PFSK-1 (cell line): ENCODE measurements around the gene SART3.

Experiments
- FOXP2 ChIP-seq: optimal IDR thresholded peaks from 2 replicates; pipeline ENCODE3; 2011; ENCODE audit warnings: borderline replicate concordance, control low read depth, inconsistent platforms; ENCODE audit not compliant: insufficient read depth; ENCODE audit errors: extremely low read length, extremely low read depth
- POLR2AphosphoS5 ChIP-seq: IDR thresholded peaks from 2 replicates; pipeline ENCODE4 v1.6.1; 2012; ENCODE audit warnings: low read depth, mild to moderate bottlenecking, control low read depth, low read length, moderate library complexity
- REST ChIP-seq, 2 experiments: IDR thresholded peaks; 2 replicates each; pipeline versions ENCODE4 v1.6.1 to v1.8.0; 2011 to 2012; ENCODE audit warnings: low read depth in 2 of 2, low read length in 2 of 2, control low read depth in 1 of 2, inconsistent platforms in 1 of 2, mild to moderate bottlenecking in 1 of 2, moderate library complexity in 1 of 2; ENCODE audit not compliant: insufficient read depth in 1 of 2
- SIN3A ChIP-seq: IDR thresholded peaks from 2 replicates; pipeline ENCODE4 v1.6.1; 2012; ENCODE audit warnings: mild to moderate bottlenecking, low read length, moderate library complexity, borderline replicate concordance; ENCODE audit not compliant: insufficient read depth
- TAF1 ChIP-seq: IDR thresholded peaks from 2 replicates; pipeline ENCODE4 v1.6.1; 2012; ENCODE audit warnings: low read length, control low read depth, borderline replicate concordance; ENCODE audit not compliant: insufficient read depth

SART3 gene

GRCh38 chr12:108523365-108523764, 37.6 kb downstream of the SART3 start:
- TF ChIP-seq FOXP2, result no peak
- no peak for TF ChIP-seq SIN3A
- TF ChIP-seq TAF1, result no peak
- no peak for TF ChIP-seq POLR2AphosphoS5
- no peak for TF ChIP-seq REST (IDR thresholded peaks at IDR 0.05; ENCODE audit: insufficient read depth in 1 of 2, low read depth in 2 of 2, low read length in 2 of 2)

DNA sequence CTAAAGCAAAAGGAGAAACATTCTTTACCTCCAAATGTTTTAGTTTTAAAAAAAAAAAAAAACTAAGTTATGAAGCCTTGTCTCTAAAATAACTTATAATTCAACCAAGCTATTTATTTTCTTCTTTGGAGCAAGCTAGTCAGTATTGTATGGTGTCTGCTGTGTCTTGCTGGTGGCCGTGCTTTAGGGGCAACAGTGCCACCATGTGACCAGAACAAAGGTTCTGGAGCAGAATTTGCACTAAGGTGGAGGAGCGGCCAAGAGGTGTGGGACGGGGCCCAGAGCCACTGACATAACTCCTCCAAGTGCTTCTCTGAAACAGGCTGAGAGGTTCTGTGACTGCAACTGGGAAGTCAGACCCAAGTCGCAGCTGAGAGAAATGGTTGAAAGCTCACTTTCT, 41.4 kb downstream of the SART3 start:
- TF ChIP-seq POLR2AphosphoS5, result no peak
- TF ChIP-seq SIN3A, result no peak
- no peak for TF ChIP-seq FOXP2
- no peak for TF ChIP-seq TAF1
- TF ChIP-seq REST (IDR thresholded peaks at IDR 0.05; ENCODE audit: insufficient read depth in 1 of 2, low read depth in 2 of 2, low read length in 2 of 2), result no peak

DNA sequence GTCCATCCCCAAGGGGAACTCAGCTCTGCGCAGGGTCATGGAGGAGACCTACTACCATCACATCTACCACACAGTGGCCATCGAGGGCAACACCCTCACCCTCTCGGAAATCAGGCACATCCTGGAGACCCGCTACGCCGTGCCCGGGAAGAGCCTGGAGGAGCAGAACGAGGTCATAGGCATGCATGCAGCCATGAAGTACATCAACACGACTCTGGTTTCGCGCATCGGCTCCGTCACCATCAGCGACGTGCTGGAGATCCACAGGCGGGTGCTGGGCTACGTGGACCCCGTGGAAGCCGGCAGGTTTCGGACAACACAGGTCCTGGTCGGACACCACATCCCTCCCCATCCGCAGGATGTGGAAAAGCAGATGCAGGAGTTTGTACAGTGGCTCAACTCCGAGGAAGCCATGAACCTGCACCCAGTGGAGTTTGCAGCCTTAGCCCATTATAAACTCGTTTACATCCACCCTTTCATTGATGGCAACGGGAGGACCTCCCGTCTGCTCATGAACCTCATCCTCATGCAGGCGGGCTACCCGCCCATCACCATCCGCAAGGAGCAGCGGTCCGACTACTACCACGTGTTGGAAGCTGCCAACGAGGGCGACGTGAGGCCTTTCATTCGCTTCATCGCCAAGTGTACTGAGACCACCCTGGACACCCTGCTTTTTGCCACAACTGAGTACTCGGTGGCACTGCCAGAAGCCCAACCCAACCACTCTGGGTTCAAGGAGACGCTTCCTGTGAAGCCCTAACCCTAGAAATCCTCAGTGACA, 42.1 kb downstream of the SART3 start:
- TF ChIP-seq FOXP2, result no peak
- no peak for TF ChIP-seq SIN3A
- TF ChIP-seq TAF1, result no peak
- TF ChIP-seq REST (IDR thresholded peaks at IDR 0.05; ENCODE audit: insufficient read depth in 1 of 2, low read depth in 2 of 2, low read length in 2 of 2), result no peak
- no peak for TF ChIP-seq POLR2AphosphoS5

DNA sequence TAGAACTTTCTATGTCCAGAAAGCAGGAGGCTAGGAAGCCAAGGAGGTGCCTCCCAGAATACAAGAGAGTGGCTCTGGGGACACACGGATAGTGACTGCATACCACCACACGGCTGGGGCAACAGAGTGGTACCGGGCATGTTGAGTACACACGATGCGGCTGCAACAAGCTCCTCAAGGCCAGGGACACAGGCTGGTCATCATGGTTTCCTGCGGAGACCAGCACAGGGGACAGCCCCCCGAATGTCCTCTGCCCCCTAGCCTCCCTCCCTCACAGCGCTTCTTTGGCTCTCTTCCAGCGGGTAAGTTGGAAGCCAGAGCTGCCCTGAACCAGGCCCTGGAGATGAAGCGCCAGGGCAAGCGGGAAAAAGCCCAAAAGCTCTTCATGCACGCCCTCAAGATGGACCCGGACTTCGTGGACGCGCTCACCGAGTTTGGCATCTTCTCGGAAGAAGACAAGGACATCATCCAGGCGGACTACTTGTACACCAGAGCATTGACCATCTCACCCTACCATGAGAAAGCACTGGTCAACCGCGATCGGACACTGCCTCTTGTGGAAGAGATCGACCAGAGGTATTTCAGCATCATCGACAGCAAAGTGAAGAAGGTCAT, 42.8 kb downstream of the SART3 start:
- TF ChIP-seq FOXP2, result no peak
- TF ChIP-seq POLR2AphosphoS5, result no peak
- no peak for TF ChIP-seq REST (IDR thresholded peaks at IDR 0.05; ENCODE audit: insufficient read depth in 1 of 2, low read depth in 2 of 2, low read length in 2 of 2)
- TF ChIP-seq TAF1, result no peak
- TF ChIP-seq SIN3A, result no peak
